OCI-M2 (cell line): ENCODE data around the gene TYW1B.
"Not testable (repeated sequence)": the region's sequence is repeated elsewhere in the genome, so short reads cannot be mapped to it uniquely, and the experiment has no call there.

Experiments used
- DNase-seq: peaks from one replicate; lab custom pipeline; 2025; ENCODE audit not compliant: unreplicated experiment; lab: John Stamatoyannopoulos, UW

Gene TYW1B

DNA sequence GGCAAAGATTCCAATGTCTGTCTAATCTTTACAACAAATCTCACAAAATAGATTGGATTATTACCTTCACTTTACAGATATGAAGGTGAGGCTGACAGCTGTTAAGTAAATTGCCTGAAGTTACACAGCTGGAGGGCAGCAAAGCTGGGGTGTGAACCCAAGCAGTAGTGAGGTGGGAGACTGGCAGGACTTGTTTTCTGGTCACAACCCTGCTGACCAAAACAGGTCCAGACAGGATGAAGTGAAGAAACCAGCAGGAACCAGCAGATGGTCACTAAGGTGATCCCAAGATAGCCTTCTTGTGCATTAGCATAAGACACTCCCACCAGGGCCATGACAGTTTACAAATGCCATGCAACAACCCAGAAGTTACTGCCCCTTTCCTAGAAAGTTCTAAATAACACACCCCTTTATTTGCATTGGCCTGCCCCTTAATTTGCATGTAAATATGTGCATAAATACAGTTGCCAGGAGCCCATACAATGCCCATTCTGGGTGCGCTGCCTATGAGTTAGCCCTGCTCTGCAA lies 195.2 kb downstream of the TYW1B start:
- not testable (repeated sequence) for DNase-seq

DNA sequence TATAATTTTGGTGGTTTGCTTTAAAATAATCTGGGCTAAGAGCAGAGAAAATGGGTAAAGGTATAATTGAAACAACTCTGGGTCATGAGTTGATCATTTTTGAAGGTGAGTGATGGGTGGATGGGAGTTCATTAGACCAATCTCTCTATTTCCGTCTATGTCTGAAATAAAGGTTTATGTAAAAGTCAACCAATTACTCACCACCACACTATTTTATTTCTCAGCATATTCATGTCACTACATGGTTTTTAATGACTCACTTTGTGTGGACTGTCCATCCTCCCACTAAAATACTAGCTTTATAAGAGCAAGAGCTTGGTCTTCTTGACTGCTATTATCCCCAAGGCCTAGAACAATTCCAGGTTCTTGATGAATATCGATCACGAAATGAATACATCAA lies 199.6 kb downstream of the TYW1B start:
- DNase-seq: not testable (repeated sequence)

DNA sequence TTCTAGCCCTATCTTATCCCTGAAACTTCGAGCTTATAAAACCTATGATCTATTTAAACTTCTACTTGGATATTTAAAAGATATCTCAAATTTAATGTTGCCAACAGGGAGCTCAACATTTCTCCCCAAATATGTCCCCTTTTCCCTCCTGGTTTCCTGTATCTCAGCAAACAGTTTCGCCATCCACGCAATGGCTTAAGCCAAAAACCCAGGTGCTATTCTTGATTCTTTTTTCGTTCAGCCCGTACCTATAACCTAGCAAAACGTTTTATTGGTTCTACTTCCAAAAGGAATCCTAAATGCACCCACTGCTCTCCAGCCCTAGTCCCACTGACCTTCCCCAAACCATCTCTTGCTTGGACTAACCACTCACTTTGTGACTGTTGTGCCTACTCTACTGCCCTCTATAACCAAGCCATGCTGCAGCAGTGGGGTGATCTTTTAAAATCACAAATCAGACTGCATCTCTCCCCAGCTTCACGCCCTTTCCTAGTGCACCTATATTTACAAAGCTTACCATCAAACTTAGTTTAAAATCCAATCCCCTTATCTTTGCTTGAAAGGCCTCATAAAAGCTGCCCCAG lies 201.5 kb downstream of the TYW1B start:
- DNase-seq: not testable (repeated sequence)

DNA sequence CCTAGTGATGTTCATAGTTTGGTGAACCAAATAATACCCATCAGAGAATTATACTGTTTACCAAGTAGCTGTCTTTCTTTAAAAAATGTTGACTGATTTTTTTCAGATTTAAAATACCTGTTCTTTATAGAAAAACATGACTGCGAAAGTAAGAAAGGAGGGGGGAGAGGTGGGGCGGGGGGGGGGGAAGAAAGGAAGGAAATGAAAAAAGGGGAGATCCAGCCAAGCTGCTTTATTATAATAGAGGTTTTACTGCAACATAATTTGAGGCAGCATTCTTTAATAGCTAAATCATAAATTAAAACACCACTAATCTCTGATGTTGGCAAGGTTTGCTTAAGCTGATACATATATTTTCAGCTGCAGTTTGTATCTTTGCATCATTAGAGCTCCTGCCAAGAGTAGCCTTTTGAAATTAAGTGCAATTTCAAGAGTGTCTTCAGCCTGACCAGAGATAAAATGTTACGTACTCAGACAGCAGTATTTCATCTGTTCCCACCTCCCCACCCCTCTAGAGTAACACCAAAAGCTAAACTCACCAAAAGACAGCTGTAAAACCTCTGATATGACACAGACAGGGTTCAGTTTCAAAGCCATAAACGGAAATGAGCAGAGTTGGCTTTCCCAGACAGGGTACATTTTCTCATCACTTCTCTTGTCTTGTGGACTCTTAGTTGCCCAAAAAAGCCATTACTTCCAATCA lies 202.1 kb downstream of the TYW1B start:
- not testable (repeated sequence) for DNase-seq

DNA sequence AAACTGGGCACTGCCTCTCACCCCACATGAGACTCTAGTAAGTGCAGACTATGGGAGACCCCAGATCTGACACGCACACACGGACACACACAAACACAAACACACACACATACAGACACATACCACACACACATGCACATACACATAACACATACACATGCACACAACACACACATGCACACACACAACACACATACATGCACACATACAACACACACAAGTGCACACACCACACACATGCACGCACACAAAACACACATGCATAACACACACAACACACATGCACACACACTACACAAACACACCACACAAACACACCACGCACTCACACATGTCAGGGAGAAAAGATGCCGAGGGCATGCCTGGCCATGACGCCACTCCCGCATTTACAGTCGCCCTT lies 205.5 kb downstream of the TYW1B start:
- no peak for DNase-seq

- DNase-seq: not testable (repeated sequence)
Observed at GRCh38 chr7:72621761-72622187, 206.2 kb downstream of the TYW1B start.

- DNase-seq: not testable (repeated sequence)
Observed at GRCh38 chr7:72620923-72621322, 207.1 kb downstream of the TYW1B start.

GRCh38 chr7:72618435-72619180 lies 209.4 kb downstream of the TYW1B start:
- not testable (repeated sequence) for DNase-seq

GRCh38 chr7:72609761-72610160 lies 218.2 kb downstream of the TYW1B start:
- not testable (repeated sequence) for DNase-seq

- DNase-seq: not testable (repeated sequence)
Observed at GRCh38 chr7:72607988-72608387, 220.0 kb downstream of the TYW1B start.

- DNase-seq: not testable (repeated sequence)
Observed at GRCh38 chr7:72605863-72606431, 222.1 kb downstream of the TYW1B start.

GRCh38 chr7:72604771-72605611 lies 223.0 kb downstream of the TYW1B start:
- DNase-seq: not testable (repeated sequence)

- DNase-seq: not testable (repeated sequence)
Observed at GRCh38 chr7:72603476-72603875, 224.5 kb downstream of the TYW1B start.

- no peak for DNase-seq
Observed at GRCh38 chr7:72603073-72603472, 224.9 kb downstream of the TYW1B start.

- not testable (repeated sequence) for DNase-seq
Observed at GRCh38 chr7:72601683-72602082, 226.3 kb downstream of the TYW1B start.

- DNase-seq: not testable (repeated sequence)
Observed at GRCh38 chr7:72590023-72590422, 238.0 kb downstream of the TYW1B start.

DNA sequence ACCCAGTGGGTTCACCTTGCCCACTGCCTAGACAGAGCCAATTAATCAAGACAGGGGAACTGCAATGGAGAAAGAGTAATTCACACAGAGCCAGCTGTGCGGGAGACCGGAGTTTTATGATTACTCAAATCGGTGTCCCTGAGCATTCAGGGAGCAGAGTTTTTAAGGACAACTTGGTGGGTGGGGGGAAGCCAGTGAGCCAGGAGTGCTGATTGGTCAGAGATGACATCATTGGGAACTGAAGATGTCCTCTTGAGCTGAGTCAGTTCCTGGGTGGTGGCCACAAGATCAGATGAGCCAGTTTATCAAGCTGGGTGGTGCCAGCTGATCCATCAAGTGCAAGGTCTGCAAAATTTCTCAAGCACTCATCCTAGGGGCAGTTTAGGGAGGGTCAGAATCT lies 240.7 kb downstream of the TYW1B start:
- DNase-seq: not testable (repeated sequence)

- not testable (repeated sequence) for DNase-seq
Observed at GRCh38 chr7:72584576-72584975, 243.4 kb downstream of the TYW1B start.

GRCh38 chr7:72583620-72584361 lies 244.2 kb downstream of the TYW1B start:
- DNase-seq: not testable (repeated sequence)
